ENCODE measurements around the gene POLD3. TPM values are rescaled to one million over a fixed set of nuclear protein-coding genes. Genes with fewer than 3 reads are reported as not detected.

Gene POLD3
- total RNA-seq, 1 experiment from 2014 or later = 18.9 TPM

DNA sequence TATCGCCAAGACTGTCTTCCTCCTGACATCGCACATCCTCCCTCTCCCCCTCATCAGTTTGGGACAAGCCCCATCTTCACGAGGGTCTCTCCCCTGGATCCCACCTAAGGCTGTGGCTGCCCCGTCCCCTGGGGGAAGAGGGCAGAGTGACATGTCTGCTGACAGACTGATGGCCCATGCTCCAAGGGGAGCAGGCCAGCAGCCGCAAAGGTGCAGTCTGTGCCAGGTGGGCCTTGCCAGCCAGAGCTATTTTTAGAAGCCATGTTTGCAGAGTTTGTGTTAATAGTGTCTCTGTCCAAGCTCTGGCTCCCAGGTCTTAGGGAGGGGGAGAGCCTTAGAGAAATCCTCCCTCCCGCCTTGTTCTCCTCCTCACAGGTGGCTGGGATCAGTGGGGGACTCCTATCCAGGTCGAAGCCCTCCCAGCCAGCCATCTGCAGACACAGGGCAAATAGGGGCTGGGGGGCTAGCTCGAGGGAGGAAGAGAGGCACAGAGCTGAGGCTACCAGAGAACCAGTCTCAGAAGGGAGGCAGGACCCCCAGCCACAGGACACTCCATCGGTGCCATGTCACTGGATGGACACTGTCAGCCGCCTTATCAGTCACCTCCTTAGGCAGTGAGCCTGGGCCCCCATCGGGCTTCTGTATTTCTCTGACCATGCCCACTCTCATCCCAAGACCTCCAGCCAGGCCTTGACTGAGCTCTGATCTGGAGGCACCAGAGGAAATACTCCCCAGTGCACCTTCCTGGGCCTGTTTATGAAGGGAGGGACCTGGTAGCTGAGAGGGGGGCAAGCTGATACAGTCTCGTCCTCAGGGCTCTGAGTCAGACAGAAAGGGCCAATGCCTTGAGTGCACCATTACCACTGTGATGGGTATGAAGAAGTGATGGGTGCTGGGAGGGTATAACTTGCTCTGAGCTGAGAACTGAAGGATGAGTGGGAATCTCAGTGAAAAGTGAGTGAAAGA lies 89.6 kb downstream of the POLD3 start:
- no peak overlapping the region for H3K4me2 ChIP-seq (ENCODE audit: low read length)
- H3K9me3 ChIP-seq (ENCODE audit: control insufficient read depth in 1 of 2, insufficient read depth in 1 of 2, low read depth in 1 of 2, low read length in 2 of 2) = no peaks in the 10 kb centered on the region
- ChIA-PET RAD21 (ENCODE audit: low non-redundant PET in 1 of 2, low total read pairs in 2 of 2, uncharacterized antibody in 2 of 2, unreplicated experiment in 2 of 2) (no interaction called here), CTCF (interaction anchor here (1.0 kb wide), 1 partner anchor 20 kb away, joined by 4 read pairs; no protein-coding TSS in a partner anchor), POLR2A (interaction anchor here (0.6 kb wide), 1 partner anchor 314 kb away, joined by 3 read pairs; no protein-coding TSS in a partner anchor)
- no peak overlapping the region for H3K4me3 ChIP-seq (replicated peaks in 1 of 2; ENCODE audit: low read depth in 1 of 2, low read length in 2 of 2)
- no peak for DNase-seq (ENCODE audit: low read depth, low spot score)
- ATAC-seq = no peak
- H2AFZ ChIP-seq (ENCODE audit: low read depth, low read length, poor library complexity, severe bottlenecking) = no peak overlapping the region
- H4K20me1 ChIP-seq (ENCODE audit: insufficient read depth) = no peaks in the 10 kb centered on the region
- H3K9ac ChIP-seq (ENCODE audit: low read length) = no peak overlapping the region
- no peaks in the 10 kb centered on the region for H3K79me2 ChIP-seq (ENCODE audit: insufficient read depth, low read length)
- no TSS peak for BruUV-seq (replicated peaks)
- no peak overlapping the region for H3K27ac ChIP-seq (ENCODE audit: low read depth, low read length)
- H3K27me3 ChIP-seq (ENCODE audit: insufficient read depth, low read length) = no peaks in the 10 kb centered on the region
- no peaks in the 10 kb centered on the region for H3K4me1 ChIP-seq (ENCODE audit: control insufficient read depth in 1 of 2, insufficient read depth in 2 of 2, low read length in 2 of 2)
- TF ChIP-seq YY1 (IDR thresholded peaks at IDR 0.05; ENCODE audit: extremely low read depth, insufficient replicate concordance, low read depth, low read length) (no peak), CEBPB (IDR thresholded peaks at IDR 0.05; ENCODE audit: low read depth) (no peak), ZFX (IDR thresholded peaks at IDR 0.05) (no peak)
- no peaks in the 10 kb centered on the region for H3K9me2 ChIP-seq (ENCODE audit: insufficient read depth)
- H3K36me3 ChIP-seq (ENCODE audit: control insufficient read depth in 1 of 2, insufficient read depth in 2 of 2, low read length in 2 of 2) = no peaks in the 10 kb centered on the region
- intact Hi-C loops (cut with micrococcal nuclease) = no loop called here

DNA sequence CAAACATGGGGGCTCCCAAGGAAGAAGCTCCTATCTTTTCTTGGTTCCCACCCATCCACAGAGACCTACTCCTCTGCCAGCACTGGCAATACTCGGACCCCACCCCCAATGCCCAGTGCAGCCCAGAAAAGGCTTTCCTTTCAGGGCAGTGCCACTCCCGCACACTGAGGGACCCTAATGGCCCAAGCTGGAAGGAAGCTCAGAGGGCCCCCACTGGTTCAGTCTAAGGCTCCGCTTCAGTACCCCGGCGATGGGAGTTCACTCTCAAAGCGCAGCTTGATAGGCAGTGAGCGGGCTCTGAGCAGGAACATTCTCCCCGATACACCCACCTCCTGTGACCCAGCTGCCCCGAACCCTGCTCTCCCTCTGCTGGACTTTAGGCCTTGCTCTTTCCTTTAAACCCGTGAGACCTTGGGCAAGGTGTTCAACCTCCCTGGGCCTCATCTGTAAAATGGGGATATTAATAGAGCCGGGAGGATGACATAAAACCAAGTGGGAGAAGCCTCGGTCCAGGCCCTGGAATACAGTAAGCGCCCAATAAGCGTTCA lies 90.4 kb downstream of the POLD3 start:
- no peaks in the 10 kb centered on the region for H4K20me1 ChIP-seq (ENCODE audit: insufficient read depth)
- peaks cover 0 to 7% of the 10 kb centered on the region in 2 experiments; a peak in 1 of 4 replicates for H3K4me1 ChIP-seq (ENCODE audit: control insufficient read depth in 1 of 2, insufficient read depth in 2 of 2, low read length in 2 of 2)
- no peaks in the 10 kb centered on the region for H3K9me3 ChIP-seq (ENCODE audit: control insufficient read depth in 1 of 2, insufficient read depth in 1 of 2, low read depth in 1 of 2, low read length in 2 of 2)
- no peaks in the 10 kb centered on the region for H3K27me3 ChIP-seq (ENCODE audit: insufficient read depth, low read length)
- H3K9ac ChIP-seq (ENCODE audit: low read length) = no peak overlapping the region
- H3K27ac ChIP-seq (ENCODE audit: low read depth, low read length) = no peak overlapping the region
- no peak for ATAC-seq
- H3K9me2 ChIP-seq (ENCODE audit: insufficient read depth) = no peaks in the 10 kb centered on the region
- intact Hi-C loops (cut with micrococcal nuclease) = no loop called here
- POLR2A ChIA-PET = no interaction called here
- no peak overlapping the region for H3K4me3 ChIP-seq (replicated peaks in 1 of 2; ENCODE audit: low read depth in 1 of 2, low read length in 2 of 2)
- no peak overlapping the region for H2AFZ ChIP-seq (ENCODE audit: low read depth, low read length, poor library complexity, severe bottlenecking)
- TF ChIP-seq EGR1 (IDR thresholded peaks at IDR 0.05; ENCODE audit: low read depth) (no peak), RAD21 (IDR thresholded peaks at IDR 0.05; ENCODE audit: low read depth) (no peak), ZNF274 (IDR thresholded peaks at IDR 0.05; ENCODE audit: low read depth, low read length) (no peak), EZH2 (IDR thresholded peaks at IDR 0.05) (no peak), MAX (IDR thresholded peaks at IDR 0.05) (no peak), CBX3 (IDR thresholded peaks at IDR 0.05; ENCODE audit: low read depth) (no peak), SRF (IDR thresholded peaks at IDR 0.05; ENCODE audit: low read depth) (no peak)
- BruUV-seq (replicated peaks) = no TSS peak
- RAD21 ChIA-PET (ENCODE audit: low non-redundant PET in 1 of 2, low total read pairs in 2 of 2, uncharacterized antibody in 2 of 2, unreplicated experiment in 2 of 2) = no interaction called here
- no peak for DNase-seq (ENCODE audit: low read depth, low spot score)
- no peak overlapping the region for H3K4me2 ChIP-seq (ENCODE audit: low read length)
- CTCF ChIA-PET = no interaction called here
- no peaks in the 10 kb centered on the region for H3K79me2 ChIP-seq (ENCODE audit: insufficient read depth, low read length)
- no peaks in the 10 kb centered on the region for H3K36me3 ChIP-seq (ENCODE audit: control insufficient read depth in 1 of 2, insufficient read depth in 2 of 2, low read length in 2 of 2)
